Ishikawa (cell line): Measurements from ENCODE around the gene SUCLG2.

Experiments
- CEBPB ChIP-seq: IDR thresholded peaks from 2 replicates; pipeline ENCODE4 v1.6.1; 2012
- FOXM1 ChIP-seq: IDR thresholded peaks from 2 replicates; pipeline ENCODE4 v1.6.1; 2012; ENCODE audit warnings: low read depth, borderline replicate concordance
- RAD21 ChIP-seq: IDR thresholded peaks from 2 replicates; pipeline ENCODE4 v1.6.1; 2012; ENCODE audit warnings: low read depth
- ZBTB7A ChIP-seq: IDR thresholded peaks from 2 replicates; pipeline ENCODE4 v1.6.1; 2012; ENCODE audit warnings: low read depth
- TF ChIP-seq, protein P1 (sequence below): IDR thresholded peaks from 2 replicates; pipeline ENCODE4 v1.6.1; 2012

DNA sequence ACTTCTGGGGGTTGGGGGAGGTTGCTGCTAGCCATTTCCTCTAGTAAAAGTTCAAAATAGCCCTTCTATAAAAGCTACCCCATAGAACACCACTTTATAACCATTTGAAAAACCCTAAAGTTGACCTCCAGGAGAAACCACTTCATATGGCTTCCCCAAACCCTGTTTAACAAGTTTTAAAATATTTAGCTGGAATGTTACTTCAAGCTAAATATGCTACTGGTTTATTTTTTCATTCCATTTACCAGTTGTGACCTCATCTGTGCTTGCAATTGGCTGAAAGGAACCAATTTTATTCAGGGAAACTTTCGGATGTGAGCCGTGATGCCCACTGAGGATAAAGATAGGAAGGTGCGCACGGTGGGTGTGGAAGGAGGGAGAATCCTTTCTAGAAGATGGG lies 221.3 kb downstream of the SUCLG2 start:
- TF ChIP-seq, protein P1, sequence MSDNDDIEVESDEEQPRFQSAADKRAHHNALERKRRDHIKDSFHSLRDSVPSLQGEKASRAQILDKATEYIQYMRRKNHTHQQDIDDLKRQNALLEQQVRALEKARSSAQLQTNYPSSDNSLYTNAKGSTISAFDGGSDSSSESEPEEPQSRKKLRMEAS = no peak
- TF ChIP-seq CEBPB (no peak), RAD21 (no peak), ZBTB7A (no peak), FOXM1 (no peak)
